GM18507 (cell line): Measurements from ENCODE around the gene AFF3.
"Not testable (repeated sequence)": the region's sequence is repeated elsewhere in the genome, so short reads cannot be mapped to it uniquely, and the experiment has no call there.

Experiments
- DNase-seq: peaks from one replicate; pipeline ENCODE4 v3.0.0; 2011; ENCODE audit warnings: low read depth; ENCODE audit not compliant: insufficient read length; ENCODE audit errors: extremely low spot score
- FAIRE-seq: peaks from 2 replicates; lab custom pipeline; 2011; peaks lifted over from hg19 to GRCh38; lab: Jason Lieb, UNC

The AFF3 gene

DNA sequence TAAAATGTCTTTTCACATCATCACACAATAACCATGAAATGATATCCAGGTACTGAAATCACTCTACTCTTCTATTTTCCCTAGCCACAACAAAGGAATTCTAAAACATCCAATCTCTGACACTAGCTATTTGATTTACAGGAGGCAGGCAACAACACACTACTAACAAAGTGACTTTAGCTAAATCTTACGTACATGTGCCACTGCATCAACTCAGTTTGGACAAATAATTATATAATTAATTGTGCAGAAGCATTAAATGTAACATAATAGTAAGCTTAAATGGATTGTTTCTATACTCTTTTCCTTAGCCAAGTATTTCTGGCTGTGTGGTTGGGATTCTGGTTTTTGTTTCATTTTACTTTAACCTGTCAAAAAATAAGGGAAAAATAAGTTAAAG is 192.4 kb downstream of the AFF3 start:
- FAIRE-seq: no peak
- no peak for DNase-seq

DNA sequence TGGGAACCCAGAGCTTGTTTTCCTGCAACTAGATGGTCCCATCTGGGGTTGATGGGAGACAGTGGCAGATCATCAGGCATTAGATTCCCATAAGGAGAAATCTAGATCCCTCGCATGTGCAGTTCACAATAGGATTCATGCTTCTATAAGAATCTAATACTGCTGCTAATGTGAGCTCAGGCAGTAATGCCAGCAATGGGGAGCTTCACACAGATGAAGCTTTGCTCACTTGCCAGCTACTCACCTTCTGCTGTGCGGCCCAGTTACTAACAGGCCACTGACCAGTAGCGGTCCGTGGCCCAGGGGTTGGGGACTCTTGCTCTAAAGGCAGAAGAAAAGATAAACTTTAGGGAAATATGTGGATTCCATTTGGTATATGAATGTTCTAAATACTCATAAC is 192.9 kb downstream of the AFF3 start:
- no peak for FAIRE-seq
- no peak for DNase-seq

DNA sequence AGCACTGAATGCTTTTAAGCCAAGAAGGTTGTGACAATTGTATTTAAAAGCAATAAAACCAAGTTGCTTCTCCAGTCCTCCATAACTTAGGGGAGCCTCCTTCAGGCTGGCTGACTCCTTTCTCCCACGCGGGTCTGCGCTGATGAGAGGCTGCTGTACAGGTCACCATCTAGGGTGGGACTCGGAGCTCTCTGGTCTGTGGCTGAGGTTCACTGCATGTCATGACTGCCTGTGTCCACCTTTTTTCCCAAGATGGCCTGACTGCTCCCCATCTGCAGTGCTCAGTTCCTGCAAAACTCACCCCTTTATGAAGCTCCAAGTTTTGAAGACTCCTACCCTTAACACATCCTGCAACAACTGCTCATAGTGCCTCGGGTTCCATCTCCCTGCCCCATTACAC is 194.4 kb downstream of the AFF3 start:
- DNase-seq (no peak), FAIRE-seq (no peak)

DNA sequence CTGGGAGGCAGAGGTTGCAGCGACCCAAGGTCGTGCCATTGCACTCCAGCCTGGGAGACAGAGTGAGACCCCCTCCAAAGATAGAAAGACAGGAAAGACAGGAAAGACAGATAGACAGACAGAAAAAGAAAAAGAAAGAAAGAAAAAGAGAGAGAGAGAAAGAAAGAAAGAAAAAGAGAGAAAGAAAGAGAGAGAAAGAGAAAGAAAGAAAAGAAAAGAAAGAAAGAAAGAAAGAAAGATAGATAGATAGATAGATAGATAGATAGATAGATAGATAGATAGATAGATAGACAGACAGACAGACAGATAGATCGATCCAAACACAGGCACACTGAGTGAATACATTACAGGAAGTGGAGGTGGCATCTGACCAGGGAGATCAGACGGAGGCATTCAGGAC is 195.0 kb downstream of the AFF3 start:
- not testable (repeated sequence) for DNase-seq, FAIRE-seq

GRCh38 chr2:99944019-99944418 is 198.4 kb downstream of the AFF3 start:
- FAIRE-seq (no peak), DNase-seq (no peak)

- no peak for FAIRE-seq
- no peak for DNase-seq
Measured at GRCh38 chr2:99942561-99943347, 199.6 kb downstream of the AFF3 start.

DNA sequence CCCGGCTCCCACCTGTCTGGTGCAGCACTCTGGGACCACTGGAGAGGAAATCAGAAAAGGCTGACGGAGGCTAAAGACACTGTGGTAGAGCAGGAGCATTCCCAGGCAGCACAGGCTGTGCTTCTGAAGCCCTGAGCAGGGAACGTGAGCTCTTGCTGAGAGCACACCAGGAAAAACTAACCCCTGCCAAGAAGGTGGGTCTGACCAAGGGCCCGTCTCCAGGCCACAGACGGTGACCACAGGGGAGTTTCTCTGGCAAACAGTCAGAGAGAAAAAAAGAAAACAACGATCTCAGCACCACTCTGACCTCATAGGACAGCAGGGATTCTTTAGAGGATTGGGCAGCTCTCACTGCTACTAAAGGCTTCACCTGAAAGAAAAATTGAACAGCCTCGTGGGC is 201.4 kb downstream of the AFF3 start:
- FAIRE-seq (no peak), DNase-seq (no peak)

DNA sequence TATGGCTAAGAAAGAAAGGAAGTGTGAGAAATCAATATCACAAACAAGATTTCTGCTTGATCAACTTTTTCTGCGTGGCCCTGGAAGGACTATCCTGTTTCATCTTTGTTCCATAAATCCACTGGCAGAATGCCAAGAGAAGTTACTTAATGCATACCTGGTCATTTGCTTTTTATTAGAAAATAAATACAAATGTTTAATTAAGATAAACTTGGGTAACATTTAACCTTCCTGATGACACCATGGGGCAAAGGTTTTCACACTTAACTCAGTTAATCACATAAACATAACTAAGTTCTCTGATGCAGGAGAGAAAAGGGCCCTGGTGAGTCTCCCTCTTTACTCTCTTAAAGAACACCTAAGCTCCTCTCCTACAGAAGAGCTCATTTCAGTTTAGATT is 203.3 kb downstream of the AFF3 start:
- FAIRE-seq (no peak), DNase-seq (no peak)

DNA sequence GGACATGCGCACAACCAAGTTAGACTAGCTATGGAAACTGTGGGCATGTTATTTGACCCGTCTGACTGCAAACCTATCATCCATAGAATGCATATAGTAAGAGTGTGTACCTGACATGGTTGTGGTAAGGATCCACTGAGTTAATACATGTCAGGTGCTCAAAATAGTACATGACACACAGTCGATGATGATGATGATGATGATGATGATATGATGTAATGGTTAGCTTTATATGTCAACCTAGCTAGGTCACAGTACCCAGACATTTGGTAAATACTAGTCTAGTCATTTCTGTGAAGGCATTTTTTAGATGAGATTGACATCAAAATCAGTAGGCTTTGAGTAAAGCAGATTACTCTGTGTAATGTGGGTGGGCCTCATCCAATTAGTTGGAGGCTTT is 204.1 kb downstream of the AFF3 start:
- no peak for DNase-seq
- FAIRE-seq: no peak

DNA sequence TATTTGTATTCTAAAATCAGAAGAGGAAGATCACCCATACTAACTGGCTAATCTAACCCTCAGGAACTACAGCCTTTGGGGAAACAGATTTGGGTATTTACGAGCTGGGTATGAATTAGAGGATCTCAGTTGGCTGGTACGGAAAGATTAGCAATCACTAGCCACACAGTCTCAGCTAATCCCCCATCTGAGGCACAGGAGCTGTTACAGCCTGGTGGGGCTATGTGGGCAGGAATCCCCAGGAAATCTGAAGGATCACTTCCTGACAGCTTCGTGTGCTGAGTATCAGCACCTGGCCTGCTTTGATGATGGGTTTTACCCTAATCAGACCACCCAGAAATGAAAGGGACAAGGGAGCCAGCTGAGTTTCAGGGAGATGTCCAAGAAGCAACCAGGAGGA is 206.3 kb downstream of the AFF3 start:
- FAIRE-seq (no peak), DNase-seq (no peak)

- DNase-seq (no peak), FAIRE-seq (no peak)
Measured at GRCh38 chr2:99935662-99936061, 206.7 kb downstream of the AFF3 start.

GRCh38 chr2:99933894-99934650 is 208.3 kb downstream of the AFF3 start:
- FAIRE-seq (no peak), DNase-seq (no peak)

DNA sequence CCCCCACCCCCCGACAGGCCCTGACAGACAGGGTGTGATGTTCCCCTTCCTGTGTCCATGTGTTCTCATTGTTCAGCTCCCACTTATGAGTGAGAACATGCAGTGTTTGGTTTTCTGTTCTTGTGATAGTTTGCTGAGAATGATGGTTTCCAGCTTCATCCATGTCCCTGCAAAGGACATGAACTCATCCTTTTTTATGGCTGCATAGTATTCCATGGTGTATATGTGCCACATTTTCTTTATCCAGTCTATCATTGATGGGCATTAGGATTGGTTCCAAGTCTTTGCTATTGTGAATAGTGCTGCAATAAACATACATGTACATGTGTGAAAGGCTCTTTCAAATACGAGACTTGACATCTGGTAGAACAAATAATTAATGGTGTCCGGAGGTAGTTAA is 208.9 kb downstream of the AFF3 start:
- FAIRE-seq, DNase-seq: not testable (repeated sequence)

DNA sequence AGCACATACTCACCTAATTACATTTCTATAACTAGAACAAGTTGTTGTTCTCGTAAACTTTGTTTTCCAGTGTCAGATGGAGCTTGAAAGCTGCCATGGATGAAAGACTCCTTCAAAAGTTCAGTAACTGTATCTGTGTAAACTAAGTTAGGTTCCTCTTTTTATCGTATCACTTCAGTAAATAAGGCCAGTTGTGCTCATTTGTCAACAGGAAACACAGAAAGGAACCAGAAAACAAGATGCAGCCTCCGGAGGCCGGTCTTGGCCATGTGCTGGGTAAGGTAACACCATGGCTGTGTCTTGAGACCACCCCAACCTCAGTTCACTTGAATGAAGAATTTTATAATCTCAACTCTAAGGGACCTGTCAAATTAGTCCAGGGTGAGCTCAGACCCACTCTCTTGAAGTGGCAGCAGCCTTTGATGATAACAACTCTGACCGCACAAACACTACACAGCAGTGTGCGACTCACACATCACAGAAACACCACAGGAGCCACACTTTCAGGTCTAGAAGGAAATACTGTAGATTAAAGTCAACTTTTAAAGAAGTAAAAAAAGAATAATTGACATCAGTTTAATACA is 213.8 kb downstream of the AFF3 start:
- no peak for DNase-seq
- no peak for FAIRE-seq

- not testable (repeated sequence) for DNase-seq, FAIRE-seq
Measured at GRCh38 chr2:99927690-99928207, 214.6 kb downstream of the AFF3 start.

DNA sequence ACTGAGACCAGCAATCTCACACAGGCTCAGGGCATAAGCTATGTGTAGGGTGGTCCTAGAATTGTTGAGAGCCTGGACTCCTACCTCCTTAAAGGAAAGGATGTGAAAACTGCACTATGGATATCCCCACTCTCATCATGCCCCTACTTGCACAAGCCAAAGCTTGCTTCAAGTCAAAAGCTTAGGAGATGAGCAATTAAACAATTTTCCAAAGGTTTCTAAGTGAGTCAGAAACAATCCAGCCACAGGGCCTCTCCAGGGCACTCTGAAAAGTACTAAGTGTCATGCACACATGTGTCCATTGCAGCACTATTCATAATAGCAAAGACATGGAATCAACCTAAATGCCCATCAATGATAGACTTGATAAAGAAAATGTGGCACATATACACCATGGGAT is 215.4 kb downstream of the AFF3 start:
- DNase-seq: no peak
- no peak for FAIRE-seq

- FAIRE-seq: no peak
- no peak for DNase-seq
Measured at GRCh38 chr2:99925960-99926359, 216.4 kb downstream of the AFF3 start.

- FAIRE-seq (no peak), DNase-seq (no peak)
Measured at GRCh38 chr2:99922664-99923063, 219.7 kb downstream of the AFF3 start.

- no peak for DNase-seq
- FAIRE-seq: no peak
Measured at GRCh38 chr2:99921903-99922302, 220.5 kb downstream of the AFF3 start.

DNA sequence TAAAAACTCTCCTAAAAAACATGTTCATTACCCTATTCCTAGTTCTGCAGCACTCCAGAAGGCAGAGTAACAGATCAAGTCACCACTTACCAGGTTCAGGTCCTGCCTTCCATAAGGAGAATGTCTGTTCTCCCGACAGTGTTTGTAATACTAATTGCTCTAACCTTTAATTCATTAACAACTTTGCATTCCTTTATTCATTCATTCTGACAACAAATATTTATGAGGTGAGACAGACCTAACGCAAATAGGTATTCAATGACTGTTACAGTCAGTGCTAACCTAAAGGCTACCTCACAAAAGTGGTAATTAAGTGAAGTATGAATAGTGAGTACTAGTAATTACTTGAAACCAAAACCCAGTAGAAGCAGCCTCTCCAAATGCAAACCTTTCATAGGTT is 224.0 kb downstream of the AFF3 start:
- no peak for FAIRE-seq
- no peak for DNase-seq
